ENCODE measurements around the gene ASPDH. TPM values are rescaled to one million over a fixed set of nuclear protein-coding genes. Genes with fewer than 3 reads are reported as not detected.
A peak's percentile ranks its signal among the peaks of the same experiment; 100 is the strongest.

ASPDH gene
- total RNA-seq, 2 donors from 2014 or later: not detected

GRCh38 chr19:50493171-50493570 is 20.5 kb downstream of the ASPDH start:
- Histone ChIP-seq H3K4me1 (ENCODE audit: control insufficient read depth, insufficient read depth, low read length) (no peaks in the 10 kb centered on the region), H3K4me3 (ENCODE audit: low read length) (no peak overlapping the region), H3K27ac (ENCODE audit: low read depth, low read length) (no peak overlapping the region), H3K9me3 (ENCODE audit: control insufficient read depth, low read length) (peaks cover 16% of the 10 kb centered on the region), H3K9ac (ENCODE audit: extremely low read depth, low read length, poor library complexity, severe bottlenecking) (no peak overlapping the region), H3K36me3 (ENCODE audit: control insufficient read depth, insufficient read depth, low read length) (no peaks in the 10 kb centered on the region), H3K27me3 (ENCODE audit: control insufficient read depth, insufficient read depth, low read length, poor library complexity, severe bottlenecking) (peaks cover 35% of the 10 kb centered on the region)
- TF ChIP-seq CTCF (conservative IDR thresholded peaks at IDR 0.05): no peak
- no peak for DNase-seq
- no peak overlapping the region for H3K4me3 Mint-ChIP-seq
- 72 to 74% methylated on average over 4 to 8 of the region's 8 CpGs for WGBS, 2 experiments (ENCODE audit: insufficient coverage in 1 of 2, insufficient read length in 1 of 2)
- no peaks in the 10 kb centered on the region for H3K4me1 Mint-ChIP-seq
- H3K36me3 Mint-ChIP-seq (ENCODE audit: low read depth): peaks cover 10% of the 10 kb centered on the region
- peaks cover 3% of the 10 kb centered on the region for H3K9me3 Mint-ChIP-seq
- no peak overlapping the region for H3K27ac Mint-ChIP-seq
- H3K27me3 Mint-ChIP-seq (ENCODE audit: insufficient read depth): peaks cover 77% of the 10 kb centered on the region

- Mint-ChIP-seq H3K9me3 (peaks cover 3% of the 10 kb centered on the region), H3K4me3 (no peak overlapping the region), H3K27me3 (ENCODE audit: insufficient read depth) (peaks cover 84% of the 10 kb centered on the region)
These were observed 21.2 kb downstream of the ASPDH start for GRCh38 chr19:50492303-50493052.

GRCh38 chr19:50490991-50491472 is 22.7 kb downstream of the ASPDH start:
- H3K36me3 Mint-ChIP-seq (ENCODE audit: low read depth): peaks cover 20% of the 10 kb centered on the region

More at GRCh38 chr19:50492303-50493052, 21.2 kb downstream of the ASPDH start:
- no peak overlapping the region for H3K4me3 ChIP-seq (ENCODE audit: low read length)
- H3K9ac ChIP-seq (ENCODE audit: extremely low read depth, low read length, poor library complexity, severe bottlenecking): no peak overlapping the region
- H3K9me3 ChIP-seq (ENCODE audit: control insufficient read depth, low read length): peaks cover 9% of the 10 kb centered on the region
- DNase-seq: peak; percentile 69
- H3K27ac ChIP-seq (ENCODE audit: low read depth, low read length): no peak overlapping the region
- Mint-ChIP-seq H3K4me1 (no peaks in the 10 kb centered on the region), H3K27ac (no peak overlapping the region), H3K36me3 (ENCODE audit: low read depth) (peaks cover 10% of the 10 kb centered on the region)
- H3K36me3 ChIP-seq (ENCODE audit: control insufficient read depth, insufficient read depth, low read length): no peaks in the 10 kb centered on the region
- no peaks in the 10 kb centered on the region for H3K4me1 ChIP-seq (ENCODE audit: control insufficient read depth, insufficient read depth, low read length)
- TF ChIP-seq CTCF (conservative IDR thresholded peaks at IDR 0.05): no peak
- peaks cover 31% of the 10 kb centered on the region for H3K27me3 ChIP-seq (ENCODE audit: control insufficient read depth, insufficient read depth, low read length, poor library complexity, severe bottlenecking)
- 28 to 57% methylated on average over 5 to 9 of the region's 12 CpGs for WGBS, 2 experiments (ENCODE audit: insufficient coverage in 1 of 2, insufficient read length in 1 of 2)

More at GRCh38 chr19:50490991-50491472, 22.7 kb downstream of the ASPDH start:
- WGBS, 2 experiments (ENCODE audit: insufficient coverage in 1 of 2, insufficient read length in 1 of 2): 87 to 90% methylated on average over 17 to 26 of the region's 26 CpGs
- Histone ChIP-seq H3K9me3 (ENCODE audit: control insufficient read depth, low read length) (peaks cover 18% of the 10 kb centered on the region), H3K36me3 (ENCODE audit: control insufficient read depth, insufficient read depth, low read length) (peaks cover 6% of the 10 kb centered on the region), H3K27ac (ENCODE audit: low read depth, low read length) (no peak overlapping the region), H3K4me1 (ENCODE audit: control insufficient read depth, insufficient read depth, low read length) (no peaks in the 10 kb centered on the region), H3K27me3 (ENCODE audit: control insufficient read depth, insufficient read depth, low read length, poor library complexity, severe bottlenecking) (peaks cover 33% of the 10 kb centered on the region), H3K9ac (ENCODE audit: extremely low read depth, low read length, poor library complexity, severe bottlenecking) (no peak overlapping the region), H3K4me3 (ENCODE audit: low read length) (no peak overlapping the region)
- Mint-ChIP-seq H3K27ac (no peak overlapping the region), H3K4me3 (no peak overlapping the region), H3K4me1 (no peaks in the 10 kb centered on the region), H3K9me3 (peaks cover 14% of the 10 kb centered on the region), H3K27me3 (ENCODE audit: insufficient read depth) (peaks cover 92% of the 10 kb centered on the region)
- no peak for TF ChIP-seq CTCF (conservative IDR thresholded peaks at IDR 0.05)
- no peak for DNase-seq
